Measurements from ENCODE around the gene ZBTB6.

DNA sequence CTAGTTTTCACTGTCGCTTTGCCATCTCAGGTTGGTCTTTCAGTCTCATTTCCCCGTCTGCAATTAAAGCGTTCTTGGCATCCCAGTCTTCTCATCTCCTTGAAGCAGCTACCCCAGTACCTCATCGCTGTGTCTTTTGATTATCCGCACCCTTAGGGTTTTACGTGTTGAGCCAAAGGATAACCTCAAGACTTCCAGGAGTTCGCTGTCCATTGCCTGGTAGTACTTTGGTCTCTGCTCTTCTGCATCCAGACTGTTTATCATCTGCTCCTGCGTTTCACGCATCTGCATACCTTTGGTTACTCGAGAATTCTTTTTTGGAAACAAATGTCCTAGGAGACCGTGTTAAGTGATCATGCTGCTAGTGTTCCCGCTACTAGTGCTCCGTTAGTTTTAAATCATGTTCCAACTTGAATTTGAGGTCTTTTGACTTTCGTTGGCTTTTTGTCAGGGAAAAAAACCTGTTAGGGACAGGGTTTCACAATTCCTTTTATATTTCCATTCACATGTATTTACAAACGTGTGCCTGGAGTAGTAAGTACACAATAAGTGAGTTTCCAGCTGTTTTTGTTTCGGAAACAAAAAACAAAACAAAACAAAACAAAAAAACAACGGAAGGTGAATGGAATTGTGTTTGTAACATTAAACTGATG lies 28.6 kb upstream of the ZBTB6 start:
- TF ChIP-seq, protein P1, sequence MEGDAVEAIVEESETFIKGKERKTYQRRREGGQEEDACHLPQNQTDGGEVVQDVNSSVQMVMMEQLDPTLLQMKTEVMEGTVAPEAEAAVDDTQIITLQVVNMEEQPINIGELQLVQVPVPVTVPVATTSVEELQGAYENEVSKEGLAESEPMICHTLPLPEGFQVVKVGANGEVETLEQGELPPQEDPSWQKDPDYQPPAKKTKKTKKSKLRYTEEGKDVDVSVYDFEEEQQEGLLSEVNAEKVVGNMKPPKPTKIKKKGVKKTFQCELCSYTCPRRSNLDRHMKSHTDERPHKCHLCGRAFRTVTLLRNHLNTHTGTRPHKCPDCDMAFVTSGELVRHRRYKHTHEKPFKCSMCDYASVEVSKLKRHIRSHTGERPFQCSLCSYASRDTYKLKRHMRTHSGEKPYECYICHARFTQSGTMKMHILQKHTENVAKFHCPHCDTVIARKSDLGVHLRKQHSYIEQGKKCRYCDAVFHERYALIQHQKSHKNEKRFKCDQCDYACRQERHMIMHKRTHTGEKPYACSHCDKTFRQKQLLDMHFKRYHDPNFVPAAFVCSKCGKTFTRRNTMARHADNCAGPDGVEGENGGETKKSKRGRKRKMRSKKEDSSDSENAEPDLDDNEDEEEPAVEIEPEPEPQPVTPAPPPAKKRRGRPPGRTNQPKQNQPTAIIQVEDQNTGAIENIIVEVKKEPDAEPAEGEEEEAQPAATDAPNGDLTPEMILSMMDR (IDR thresholded peaks at IDR 0.05) = no peak
- TF ChIP-seq POLR2A (IDR thresholded peaks at IDR 0.05) = no peak

Data from esophagus squamous epithelium (tissue), 4 donors.